ENCODE results near the gene TMEM132D.

DNA sequence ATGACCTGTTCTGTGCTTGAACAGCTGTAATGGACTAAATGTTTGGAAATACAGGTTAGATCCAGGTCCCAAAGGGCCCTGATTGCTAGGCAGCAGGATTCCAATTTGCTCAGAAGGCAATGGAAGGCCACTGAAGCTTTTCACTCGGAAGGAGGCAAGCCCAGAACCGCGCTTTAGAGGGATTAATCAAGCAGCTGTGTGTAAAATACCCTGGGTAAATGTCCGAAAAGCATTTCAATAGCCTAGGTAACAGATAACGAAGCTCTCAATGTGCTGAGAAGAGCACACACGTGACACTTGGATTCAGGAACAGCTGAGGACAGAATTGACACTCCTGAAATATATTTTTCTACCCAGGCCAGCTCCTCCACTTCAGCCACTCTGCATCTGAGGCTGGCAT is 436.1 kb downstream of the TMEM132D start:
- TF ChIP-seq, protein P1, sequence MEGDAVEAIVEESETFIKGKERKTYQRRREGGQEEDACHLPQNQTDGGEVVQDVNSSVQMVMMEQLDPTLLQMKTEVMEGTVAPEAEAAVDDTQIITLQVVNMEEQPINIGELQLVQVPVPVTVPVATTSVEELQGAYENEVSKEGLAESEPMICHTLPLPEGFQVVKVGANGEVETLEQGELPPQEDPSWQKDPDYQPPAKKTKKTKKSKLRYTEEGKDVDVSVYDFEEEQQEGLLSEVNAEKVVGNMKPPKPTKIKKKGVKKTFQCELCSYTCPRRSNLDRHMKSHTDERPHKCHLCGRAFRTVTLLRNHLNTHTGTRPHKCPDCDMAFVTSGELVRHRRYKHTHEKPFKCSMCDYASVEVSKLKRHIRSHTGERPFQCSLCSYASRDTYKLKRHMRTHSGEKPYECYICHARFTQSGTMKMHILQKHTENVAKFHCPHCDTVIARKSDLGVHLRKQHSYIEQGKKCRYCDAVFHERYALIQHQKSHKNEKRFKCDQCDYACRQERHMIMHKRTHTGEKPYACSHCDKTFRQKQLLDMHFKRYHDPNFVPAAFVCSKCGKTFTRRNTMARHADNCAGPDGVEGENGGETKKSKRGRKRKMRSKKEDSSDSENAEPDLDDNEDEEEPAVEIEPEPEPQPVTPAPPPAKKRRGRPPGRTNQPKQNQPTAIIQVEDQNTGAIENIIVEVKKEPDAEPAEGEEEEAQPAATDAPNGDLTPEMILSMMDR (IDR thresholded peaks at IDR 0.05; ENCODE audit: poor library complexity, severe bottlenecking) = no peak
- no peak for TF ChIP-seq POLR2AphosphoS5 (IDR thresholded peaks at IDR 0.05)
- TF ChIP-seq EP300 (conservative IDR thresholded peaks at IDR 0.05; ENCODE audit: poor library complexity, severe bottlenecking) = no peak
- no peak for TF ChIP-seq EZH2 (IDR thresholded peaks at IDR 0.05; ENCODE audit: borderline replicate concordance, insufficient read depth, low read length, poor library complexity, severe bottlenecking)

Measured in neural cell (in vitro differentiated cells).